Activated CD8-positive, alpha-beta memory T cell treated with anti-CD3 and anti-CD28 coated beads for 24 hours (primary cell): ENCODE results near the gene AGPAT3.

ENCODE experiments used
- DNase-seq: peaks from one replicate; pipeline ENCODE4 v3.0.0-alpha.2; 2020

The AGPAT3 gene

GRCh38 chr21:43959231-43960116, 94.5 kb downstream of the AGPAT3 start:
- no peak for DNase-seq

DNA sequence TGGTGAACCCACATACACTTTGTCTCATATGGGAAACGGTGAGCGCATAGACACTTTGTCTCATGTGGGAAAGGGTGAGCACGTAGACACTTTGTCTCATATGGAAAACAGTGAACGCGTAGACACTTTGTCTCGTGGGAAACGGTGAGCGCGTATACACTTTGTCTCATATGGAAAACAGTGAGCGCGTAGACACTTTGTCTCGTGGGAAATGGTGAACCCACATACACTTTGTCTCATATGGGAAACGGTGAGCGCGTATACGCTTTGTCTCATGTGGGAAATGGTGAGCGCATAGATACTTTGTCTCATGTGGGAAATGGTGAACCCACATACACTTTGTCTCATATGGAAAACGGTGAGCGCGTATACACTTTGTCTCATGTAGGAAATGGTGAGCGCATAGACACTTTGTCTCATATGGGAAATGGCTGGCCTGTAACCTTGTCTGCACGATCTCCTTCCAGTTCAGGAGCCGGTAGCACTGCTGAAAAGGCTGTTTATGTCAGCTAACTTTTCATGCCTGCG, 96.4 kb downstream of the AGPAT3 start:
- DNase-seq, result no peak

- DNase-seq, result no peak
These were observed 101.0 kb downstream of the AGPAT3 start for GRCh38 chr21:43965911-43966585.

- DNase-seq, result no peak
These were observed 102.0 kb downstream of the AGPAT3 start for GRCh38 chr21:43966946-43967512.

- DNase-seq, result no peak
These were observed 103.0 kb downstream of the AGPAT3 start for GRCh38 chr21:43967981-43968380.

- DNase-seq, result no peak
These were observed 103.5 kb downstream of the AGPAT3 start for GRCh38 chr21:43968410-43969114.

- no peak for DNase-seq
These were observed 104.1 kb downstream of the AGPAT3 start for GRCh38 chr21:43969115-43969444.

DNA sequence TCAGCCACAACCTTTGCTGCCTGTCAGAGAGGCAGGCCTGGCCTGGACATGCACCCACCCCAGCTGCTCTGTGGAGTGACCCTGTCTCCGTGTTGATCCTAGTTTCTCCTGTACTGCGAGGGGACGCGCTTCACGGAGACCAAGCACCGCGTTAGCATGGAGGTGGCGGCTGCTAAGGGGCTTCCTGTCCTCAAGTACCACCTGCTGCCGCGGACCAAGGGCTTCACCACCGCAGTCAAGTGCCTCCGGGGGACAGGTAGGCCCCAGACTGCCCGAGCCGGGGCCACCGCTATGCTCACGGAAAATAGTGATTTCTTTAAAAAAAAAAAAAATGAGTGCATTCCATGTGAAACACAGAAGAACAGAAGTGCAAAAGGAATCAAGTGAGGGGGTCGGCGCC, 105.5 kb downstream of the AGPAT3 start:
- DNase-seq, result no peak

- DNase-seq, result no peak
These were observed 106.4 kb downstream of the AGPAT3 start for GRCh38 chr21:43971201-43971991.

DNA sequence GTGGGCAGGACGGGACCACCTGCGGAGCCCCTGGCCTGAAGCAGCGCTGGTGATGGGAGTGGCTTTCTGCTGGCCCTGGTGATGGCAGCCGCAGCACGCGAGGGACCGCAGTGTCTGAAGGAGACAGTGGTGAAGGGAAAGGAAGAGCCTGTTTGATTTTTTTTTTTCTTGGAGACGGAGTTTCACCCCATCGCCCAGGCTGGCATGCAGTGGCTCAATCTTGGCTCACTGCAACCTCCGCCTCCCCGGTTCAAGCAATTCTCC, 106.9 kb downstream of the AGPAT3 start:
- no peak for DNase-seq

DNA sequence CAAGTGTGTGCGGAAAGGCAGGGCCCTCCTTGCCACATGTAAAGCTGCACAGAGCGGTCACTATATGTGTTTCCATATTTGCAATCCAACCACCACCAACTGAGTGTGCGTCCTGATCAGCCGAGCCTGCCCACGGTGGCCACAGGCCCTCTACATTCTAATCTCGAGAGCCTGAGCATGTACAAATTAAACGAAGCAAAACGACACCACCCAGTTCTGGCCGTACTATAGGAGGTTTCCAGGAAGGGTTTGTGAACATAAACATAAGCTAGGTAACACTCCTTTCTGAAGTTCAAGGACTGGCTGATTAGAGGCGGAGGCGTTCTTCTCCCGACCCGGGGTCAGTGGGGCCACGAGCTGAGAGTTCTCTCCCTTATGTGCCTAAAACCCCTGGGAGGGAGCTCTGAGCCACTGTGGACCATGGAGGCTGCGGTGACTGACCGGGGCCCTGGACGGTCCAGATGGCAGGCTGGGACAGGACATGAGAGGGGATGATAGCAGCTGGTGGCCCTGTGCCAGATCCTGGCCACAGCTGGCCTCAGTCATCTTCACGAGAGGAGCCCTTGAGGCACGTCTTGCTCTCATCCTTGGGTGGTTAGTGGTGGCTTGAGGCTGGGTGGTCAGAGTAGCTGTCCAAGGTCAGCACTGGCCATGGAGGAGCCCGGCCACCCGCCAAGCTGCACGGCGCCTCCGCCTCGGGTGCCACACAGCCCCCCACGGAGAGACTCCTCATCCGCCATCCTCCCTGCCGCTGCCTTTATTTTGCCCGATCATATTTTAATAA, 108.0 kb downstream of the AGPAT3 start:
- no peak for DNase-seq

DNA sequence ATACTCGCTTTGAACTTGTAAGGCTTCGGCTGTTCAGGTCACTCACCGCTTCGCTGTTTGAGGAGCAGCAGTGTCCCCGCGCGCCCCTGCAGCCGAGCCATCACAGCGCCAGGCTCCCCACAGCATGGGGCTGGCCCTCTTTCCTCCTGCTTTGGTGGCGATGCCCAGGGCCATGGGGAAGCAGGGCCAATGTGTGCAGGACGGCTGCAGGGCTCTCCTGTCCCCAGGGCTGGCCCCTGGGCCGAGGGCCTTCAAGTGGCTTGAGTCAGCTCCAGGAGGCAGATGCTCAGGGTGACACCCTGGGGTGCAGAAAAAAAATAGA, 108.6 kb downstream of the AGPAT3 start:
- no peak for DNase-seq

DNA sequence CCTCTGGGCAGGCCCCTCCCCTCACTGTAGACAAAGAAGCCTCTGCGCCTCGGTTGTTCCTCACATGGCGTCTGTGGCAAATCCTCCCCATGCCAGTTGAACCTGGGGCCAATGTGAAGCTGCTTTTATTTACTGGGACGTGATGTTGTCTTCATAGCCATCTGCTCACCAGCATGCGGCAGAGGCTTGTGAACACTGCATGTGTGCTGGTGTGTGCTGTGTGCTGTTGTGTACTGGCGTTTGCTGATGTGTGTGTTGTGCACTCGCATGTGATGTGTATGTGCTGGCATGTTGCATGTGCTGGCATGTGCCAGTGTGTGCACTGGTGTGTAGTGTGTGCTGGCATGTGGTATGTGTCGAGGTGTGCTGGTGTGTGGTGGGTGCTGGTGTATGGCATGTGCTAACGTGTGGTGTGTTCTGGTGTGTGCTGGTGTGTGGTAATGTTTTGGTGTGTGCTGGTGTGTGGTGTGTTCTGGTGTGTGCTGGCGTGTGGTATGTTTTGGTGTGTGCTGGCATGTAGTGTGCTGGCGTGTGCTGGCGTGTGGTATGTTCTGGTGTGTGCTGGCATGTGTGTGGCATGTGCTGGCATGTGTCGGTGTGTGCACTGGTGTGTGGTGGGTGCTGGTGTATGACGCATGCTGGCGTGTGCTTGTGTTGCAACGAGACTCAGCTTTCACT, 109.9 kb downstream of the AGPAT3 start:
- DNase-seq, result no peak

DNA sequence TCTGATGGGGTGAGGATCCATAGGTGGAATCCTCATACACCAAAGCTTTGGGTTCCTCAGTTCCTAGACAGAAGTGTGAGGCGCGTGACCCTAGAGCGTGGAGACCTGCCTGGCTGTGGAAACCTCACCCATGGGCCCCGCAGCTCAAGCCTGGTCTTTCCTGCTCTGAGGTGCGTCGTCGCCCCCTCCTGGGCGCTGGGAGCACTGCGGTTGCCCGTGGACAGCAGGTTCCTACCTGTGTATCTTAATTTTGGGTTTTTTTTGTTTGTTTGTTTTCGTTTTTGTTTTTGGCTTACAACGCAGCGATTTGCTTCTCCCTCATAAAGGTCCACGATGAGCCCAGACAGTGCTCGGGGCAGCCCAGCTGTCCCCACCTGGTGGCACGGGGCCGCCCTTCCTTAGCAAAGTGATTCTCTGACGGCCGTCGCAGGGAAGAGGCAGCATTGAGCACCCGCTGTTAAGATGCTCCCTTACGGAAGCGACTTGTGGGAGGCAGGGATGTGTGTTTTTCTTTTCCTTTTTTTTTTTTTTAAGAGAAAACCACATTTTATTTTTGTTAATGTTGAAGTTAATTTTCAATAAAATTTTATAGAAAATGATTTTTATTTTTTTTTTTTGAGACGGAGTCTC, 110.6 kb downstream of the AGPAT3 start:
- DNase-seq, result peak; percentile 93

DNA sequence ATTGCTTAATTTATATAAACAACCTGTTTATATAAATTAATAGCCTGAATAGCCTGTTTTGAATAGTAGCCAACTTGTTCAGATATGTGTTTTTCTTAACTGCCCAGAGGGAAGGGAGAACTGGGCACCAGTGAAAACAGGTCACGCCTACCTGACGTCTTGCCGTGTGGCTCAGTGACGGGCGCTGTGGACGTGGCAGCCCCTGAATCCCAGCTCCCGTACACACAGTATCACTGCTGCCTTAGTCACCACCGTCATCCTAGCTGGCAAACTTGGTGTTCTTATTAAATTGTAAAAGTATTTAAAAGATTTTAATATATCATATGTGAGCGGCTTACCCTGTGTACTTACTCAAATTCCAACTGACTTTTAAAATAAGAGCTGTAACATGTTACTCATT, 111.6 kb downstream of the AGPAT3 start:
- DNase-seq, result no peak

DNA sequence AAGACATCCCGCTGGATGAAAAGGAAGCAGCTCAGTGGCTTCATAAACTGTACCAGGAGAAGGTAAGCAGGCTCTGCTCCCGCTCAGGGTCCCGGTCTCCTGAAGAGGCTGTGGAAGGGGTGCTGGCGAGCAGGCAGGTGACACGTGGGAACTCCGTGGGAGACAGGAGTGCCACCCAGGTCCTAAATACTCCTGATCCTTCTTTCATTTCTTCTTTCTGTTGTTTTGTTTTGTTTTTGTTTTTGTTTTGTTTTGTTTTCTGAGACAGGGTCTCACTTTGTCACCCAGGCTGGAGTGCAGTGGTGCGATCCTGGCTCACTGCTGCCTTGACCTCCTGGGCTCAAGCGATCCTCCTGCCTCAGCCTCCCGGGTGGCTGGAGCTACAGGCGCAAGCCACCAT, 113.0 kb downstream of the AGPAT3 start:
- DNase-seq, result no peak

DNA sequence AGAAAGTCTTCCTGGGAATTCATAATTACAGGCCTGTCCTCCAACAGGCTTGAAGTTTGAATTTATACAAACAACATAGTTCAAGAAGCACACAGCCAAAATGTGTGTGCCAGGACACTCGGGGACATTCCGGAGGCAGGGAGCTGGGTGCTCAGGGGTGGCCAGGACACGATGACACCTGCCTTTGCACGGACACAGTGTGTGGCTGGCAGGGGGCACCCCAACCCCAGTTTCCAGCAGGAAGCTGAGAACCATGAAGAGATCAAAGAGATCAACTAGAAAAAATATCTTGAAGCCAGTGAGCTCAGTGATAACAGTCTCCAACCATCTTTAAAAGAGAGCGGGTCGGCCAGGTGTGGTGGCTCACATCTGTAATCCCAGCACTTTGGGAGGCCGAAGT, 114.6 kb downstream of the AGPAT3 start:
- no peak for DNase-seq

GRCh38 chr21:43981151-43981870, 116.3 kb downstream of the AGPAT3 start:
- no peak for DNase-seq

DNA sequence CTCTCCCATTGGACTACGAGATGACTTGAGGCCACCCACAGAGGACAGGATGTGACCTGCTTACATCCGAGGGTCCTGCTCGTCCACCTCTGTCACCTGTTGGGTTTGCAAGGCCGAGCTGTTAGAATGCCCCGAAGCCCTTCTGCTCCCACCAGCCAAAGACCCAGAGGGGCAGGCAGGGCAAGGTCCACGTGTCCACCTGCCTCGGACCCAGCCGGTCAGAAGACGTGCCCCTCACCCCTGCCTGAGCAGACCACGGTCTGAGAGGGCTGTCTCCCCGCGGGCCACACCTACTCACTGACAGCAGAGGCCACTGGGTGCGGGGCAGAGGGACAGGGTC, 116.8 kb downstream of the AGPAT3 start:
- DNase-seq, result no peak

DNA sequence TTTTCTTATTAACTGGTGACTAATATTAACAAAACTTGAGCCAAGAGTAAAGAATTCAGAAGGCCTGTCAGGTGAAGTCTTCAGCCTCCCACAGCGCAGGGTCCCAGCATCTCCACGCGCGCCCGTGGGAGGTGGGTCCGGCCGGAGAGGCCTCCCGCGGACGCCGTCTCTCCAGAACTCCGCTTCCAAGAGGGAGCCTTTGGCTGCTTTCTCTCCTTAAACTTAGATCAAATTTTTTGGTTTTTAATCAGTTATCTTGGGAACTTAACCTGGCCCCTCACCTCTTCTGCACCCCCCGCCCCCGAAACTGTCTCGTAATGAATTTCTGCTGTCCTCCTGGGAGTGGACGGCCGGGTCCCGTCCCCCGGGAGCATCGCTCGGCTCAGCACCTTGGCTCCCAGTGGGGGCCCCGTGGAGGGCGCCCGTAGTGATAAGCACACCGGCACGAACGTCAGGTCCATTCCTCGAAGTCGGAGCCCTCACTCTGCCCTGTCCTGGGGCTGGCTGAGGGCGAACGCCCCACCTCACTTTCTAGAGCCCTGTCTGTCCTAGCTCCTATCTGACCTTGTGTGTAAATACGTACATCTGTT, 117.6 kb downstream of the AGPAT3 start:
- no peak for DNase-seq
